Upper lobe of left lung (tissue), 4 donors: Measurements from ENCODE around the gene STAT5B.

Source experiments
- EP300 ChIP-seq, 4 donors: sonication (generic); formaldehyde crosslinking; IDR thresholded peaks; one replicate each; pipeline ENCODE4 v1.5.1; 2017; ENCODE audit warnings: antibody characterized with exemption in 4 of 4, control low read depth in 2 of 4
- POLR2A ChIP-seq, 4 donors: fragments of 450-650 bp; IDR thresholded peaks; one replicate each; pipeline ENCODE4 v1.5.1; 2016 to 2017; ENCODE audit warnings: antibody characterized with exemption in 4 of 4, mild to moderate bottlenecking in 2 of 4
- POLR2AphosphoS5 ChIP-seq, 2 donors: sonication (generic); formaldehyde crosslinking; IDR thresholded peaks; one replicate each; pipeline ENCODE4 v1.5.1; 2017; ENCODE audit warnings: antibody characterized with exemption in 2 of 2
- TF ChIP-seq, protein P1 (sequence below), 6 experiments: fragments of 450-650 bp in 4 of 6; fragments of 200-600 bp in 2 of 6; sonication (generic) in 2 of 6; IDR thresholded peaks; one replicate each; pipeline ENCODE4 v1.5.1; 2016 to 2019; ENCODE audit warnings: antibody characterized with exemption in 6 of 6

DNA sequence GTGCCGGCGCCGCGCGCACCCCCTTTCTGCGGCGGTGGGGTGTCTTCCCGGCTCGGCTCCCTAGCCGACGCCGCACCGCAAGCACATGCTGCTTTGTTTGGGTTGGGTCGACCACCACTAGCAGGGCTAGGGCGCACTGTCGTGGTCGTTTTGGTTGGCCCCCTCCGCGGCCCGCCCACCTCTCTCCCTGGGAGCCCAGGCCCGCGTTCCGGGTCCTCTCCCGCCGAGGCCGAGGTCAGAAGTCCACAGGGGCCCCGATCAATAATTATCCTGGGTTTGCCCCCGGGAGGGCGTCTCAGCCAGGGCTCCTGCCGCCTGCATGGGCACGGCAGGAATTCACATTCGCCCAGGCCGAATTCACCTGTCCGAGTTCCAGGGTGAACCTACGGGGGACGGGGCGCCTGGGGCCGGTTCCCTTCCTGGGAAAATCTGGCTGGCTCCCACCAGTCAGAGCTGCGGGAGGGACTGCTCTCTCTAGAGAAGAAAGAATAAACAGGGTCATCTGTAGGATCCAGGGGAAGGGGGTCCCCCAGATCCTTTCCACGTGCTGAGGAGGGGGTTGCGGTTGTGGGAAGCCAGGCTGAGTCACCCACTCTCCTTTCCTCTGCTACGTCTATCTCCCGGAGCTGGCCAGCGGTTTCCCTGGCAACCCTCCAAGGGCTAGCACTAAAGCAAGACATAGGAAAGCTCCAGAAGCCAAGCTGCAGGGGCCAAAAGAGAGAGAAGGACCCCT, 584 bp upstream of the STAT5B start:
- TF ChIP-seq, protein P1, sequence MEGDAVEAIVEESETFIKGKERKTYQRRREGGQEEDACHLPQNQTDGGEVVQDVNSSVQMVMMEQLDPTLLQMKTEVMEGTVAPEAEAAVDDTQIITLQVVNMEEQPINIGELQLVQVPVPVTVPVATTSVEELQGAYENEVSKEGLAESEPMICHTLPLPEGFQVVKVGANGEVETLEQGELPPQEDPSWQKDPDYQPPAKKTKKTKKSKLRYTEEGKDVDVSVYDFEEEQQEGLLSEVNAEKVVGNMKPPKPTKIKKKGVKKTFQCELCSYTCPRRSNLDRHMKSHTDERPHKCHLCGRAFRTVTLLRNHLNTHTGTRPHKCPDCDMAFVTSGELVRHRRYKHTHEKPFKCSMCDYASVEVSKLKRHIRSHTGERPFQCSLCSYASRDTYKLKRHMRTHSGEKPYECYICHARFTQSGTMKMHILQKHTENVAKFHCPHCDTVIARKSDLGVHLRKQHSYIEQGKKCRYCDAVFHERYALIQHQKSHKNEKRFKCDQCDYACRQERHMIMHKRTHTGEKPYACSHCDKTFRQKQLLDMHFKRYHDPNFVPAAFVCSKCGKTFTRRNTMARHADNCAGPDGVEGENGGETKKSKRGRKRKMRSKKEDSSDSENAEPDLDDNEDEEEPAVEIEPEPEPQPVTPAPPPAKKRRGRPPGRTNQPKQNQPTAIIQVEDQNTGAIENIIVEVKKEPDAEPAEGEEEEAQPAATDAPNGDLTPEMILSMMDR (IDR thresholded peaks at IDR 0.05), result no peak
- TF ChIP-seq POLR2AphosphoS5 (IDR thresholded peaks at IDR 0.05) (peak in 1 of 2 donors; percentile 20), EP300 (IDR thresholded peaks at IDR 0.05) (no peak), POLR2A (IDR thresholded peaks at IDR 0.05) (peak in 1 of 4 donors; percentile 12)
